ENCODE data around the gene CRY1.

DNA sequence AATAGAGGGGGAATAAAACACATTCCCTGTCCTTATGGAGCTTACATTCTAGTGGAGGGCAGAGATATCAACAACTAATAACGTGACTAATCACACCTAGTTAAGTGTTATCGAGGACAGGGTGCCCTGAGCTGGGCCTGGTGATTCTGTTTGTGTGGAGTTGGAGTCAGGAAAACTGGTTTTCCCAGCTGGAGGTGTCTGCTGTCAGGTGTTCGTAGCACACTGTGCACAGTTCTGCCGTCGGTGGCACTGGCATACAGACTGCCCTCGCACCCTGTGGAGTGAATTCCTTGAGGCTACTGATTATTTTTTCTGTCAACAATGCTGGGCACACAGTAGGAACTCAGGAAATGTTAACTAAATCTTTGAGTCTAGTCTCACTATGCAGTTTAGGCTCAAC is 105.5 kb downstream of the CRY1 start:
- TF ChIP-seq POLR2A (IDR thresholded peaks at IDR 0.05), result no peak
- TF ChIP-seq, protein P1, sequence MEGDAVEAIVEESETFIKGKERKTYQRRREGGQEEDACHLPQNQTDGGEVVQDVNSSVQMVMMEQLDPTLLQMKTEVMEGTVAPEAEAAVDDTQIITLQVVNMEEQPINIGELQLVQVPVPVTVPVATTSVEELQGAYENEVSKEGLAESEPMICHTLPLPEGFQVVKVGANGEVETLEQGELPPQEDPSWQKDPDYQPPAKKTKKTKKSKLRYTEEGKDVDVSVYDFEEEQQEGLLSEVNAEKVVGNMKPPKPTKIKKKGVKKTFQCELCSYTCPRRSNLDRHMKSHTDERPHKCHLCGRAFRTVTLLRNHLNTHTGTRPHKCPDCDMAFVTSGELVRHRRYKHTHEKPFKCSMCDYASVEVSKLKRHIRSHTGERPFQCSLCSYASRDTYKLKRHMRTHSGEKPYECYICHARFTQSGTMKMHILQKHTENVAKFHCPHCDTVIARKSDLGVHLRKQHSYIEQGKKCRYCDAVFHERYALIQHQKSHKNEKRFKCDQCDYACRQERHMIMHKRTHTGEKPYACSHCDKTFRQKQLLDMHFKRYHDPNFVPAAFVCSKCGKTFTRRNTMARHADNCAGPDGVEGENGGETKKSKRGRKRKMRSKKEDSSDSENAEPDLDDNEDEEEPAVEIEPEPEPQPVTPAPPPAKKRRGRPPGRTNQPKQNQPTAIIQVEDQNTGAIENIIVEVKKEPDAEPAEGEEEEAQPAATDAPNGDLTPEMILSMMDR (IDR thresholded peaks at IDR 0.05), result no peak

All from stomach (tissue), 4 donors.